ENCODE data around the gene AKR7A2.
A peak's percentile ranks its signal among the peaks of the same experiment; 100 is the strongest.
"Not testable (repeated sequence)": the region's sequence is repeated elsewhere in the genome, so short reads cannot be mapped to it uniquely, and the experiment has no call there.

Gene AKR7A2

DNA sequence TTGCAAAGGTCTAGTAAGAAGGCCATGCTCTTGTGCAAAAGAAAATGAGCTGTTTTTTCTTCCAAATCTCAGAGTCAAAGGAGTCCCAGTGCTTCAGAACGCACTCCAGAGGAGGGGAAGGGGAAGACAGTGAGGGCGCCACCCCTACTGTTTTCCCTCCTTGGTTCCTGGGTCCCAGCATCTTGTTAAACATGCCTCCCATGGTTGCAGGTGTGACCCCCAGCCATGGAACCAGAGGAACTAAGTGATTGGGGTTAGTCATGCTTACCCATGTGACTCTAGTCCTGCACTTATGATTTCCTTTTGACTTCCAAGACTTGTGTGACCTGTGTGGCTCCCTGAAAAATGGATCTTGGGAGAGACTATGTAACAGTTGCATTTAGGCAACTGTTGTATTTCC is 17.3 kb downstream of the AKR7A2 start:
- DNase-seq: no peak

DNA sequence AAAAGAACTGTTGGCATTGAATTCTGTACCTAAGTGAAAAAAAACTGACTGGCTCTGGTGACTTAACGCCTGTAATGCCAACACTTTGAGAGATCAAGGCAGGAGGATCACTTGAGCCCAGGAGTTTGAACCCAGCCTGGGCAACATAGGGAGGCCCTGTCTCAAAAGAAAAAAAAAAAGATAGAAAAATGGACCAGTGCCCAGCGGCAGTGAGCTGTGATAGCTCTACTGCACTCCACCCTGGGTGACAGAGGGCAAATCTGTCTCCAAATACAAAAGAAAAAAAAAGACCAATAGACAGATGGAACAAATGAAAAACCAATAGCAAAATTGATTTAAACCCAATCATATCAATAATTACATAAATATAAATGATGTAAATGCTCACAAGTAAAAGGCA is 22.7 kb downstream of the AKR7A2 start:
- DNase-seq: no peak

DNA sequence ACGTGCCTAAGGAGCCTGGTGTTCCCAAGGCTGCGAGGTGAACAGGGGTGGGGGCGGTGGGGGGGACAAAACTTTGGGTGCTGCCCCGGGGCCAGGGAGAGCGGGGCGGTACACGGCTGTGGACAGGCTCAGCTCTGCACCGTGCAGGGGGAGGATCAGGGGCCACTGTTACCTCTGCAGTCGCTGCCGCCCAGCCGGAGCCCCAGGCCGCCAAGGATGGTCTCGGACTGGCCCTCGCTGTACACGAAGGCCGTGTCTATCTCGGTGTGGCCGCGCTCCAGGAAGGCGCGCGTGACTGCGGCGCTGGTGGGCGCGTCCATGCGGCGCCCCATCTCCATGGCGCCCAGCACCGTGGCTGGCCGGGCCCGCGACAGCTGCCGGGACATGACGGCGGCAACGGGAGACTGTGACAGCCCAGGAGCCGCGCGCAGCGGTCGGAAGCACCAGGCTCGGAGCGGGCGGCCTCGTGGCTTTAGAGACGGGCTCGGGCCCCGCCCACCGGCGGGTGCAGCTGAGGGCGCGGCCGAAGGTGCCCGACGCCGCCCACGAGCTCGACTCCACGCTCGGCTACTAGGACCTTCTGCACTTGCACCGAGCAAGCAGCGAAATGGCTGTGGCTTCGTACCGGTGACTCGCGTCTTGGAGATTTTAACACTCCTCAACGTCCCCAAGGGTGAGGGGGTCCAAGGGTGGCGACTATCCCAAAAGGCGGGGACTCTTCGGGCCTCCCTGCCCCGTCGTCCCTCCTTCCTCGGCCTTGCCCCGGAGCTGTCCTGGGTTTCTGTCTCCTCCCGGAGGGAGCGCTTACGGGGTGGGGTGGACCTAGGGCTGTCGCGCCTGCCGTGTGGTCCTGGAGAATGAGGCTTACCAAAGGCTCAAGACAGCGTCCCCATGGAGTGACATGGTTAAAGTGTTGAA is 23.4 kb downstream of the AKR7A2 start, which contains the start of gene AKR7A3:
AKR7A3 (minus strand) TSS at position 447 of the 918 bp plus-strand sequence; CDS start at position 386, 61 bp downstream.
- DNase-seq: not testable (repeated sequence)

DNA sequence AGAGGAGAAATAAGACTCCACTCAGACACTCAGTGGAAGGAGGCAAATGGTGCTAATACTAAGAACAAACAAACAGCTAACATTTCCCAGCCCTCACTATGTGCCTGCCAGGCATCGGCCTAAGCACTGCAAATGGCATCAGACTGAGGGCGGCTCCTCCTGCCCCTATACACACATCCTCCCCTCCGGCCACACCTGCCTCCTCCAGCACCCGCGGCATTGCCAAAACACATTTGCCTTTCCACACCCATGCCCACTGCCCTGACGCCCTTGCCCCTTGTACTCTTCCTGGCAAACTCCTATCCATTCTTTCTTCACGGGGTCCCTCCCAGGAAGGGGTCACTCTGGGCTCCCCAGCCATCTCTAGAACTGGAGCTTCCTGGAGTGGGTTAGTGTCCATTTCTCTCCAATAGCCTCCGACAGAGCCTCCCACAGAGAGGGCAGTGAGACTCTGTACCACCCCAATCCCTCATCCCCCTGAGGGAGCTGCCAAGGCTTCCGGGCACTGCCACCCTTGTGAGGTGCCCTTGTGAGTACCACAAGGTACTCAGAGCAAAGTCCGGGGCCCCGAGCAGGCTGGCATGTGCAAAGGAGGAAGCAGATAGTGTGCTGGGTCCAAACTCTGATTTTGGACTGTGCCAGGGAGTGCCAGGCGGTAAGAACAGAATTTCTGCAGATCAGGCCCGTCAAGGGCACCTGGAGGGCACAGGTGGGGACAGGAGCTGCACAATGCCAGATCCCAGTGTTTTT is 24.3 kb downstream of the AKR7A2 start:
- DNase-seq: no peak

DNA sequence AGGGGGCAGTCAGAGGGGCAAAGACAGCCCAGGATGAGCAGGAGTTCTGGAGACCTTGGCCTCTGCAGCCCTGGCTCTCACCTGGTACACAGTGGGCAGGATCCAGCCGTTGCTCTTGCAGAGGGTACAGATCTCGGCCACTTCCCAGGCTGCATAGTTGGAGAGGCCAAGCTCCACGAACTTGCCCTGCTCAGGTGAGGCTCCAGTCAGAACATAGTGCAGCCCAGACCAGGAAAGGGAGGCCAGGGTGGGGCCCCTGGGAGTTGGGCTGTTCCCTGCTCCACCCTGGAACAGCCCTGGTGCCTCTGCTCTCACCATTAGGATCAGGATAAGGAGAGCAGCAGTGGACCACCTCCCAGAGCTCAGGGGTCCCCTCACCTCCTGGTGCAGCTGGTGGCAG is 26.1 kb downstream of the AKR7A2 start:
- DNase-seq: not testable (repeated sequence)

DNA sequence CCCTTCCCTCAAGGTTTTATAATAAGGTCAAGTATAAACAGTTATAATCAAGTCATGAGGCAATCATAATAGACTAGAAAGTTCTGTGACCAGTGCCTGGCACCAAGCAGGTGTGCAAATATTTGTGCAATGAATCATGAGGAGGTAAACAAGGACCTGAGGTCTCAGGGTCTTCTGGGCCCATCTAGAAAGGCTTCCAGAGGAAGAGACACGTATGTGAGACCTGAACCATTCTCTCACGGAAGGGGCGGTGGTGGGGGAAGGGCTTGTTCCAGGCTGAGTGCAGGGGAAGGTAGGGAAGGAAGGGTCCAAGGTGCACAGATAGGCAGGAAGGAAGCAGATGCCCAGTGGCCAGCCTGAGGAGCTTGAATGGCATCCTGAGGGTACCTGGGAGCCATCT is 26.6 kb downstream of the AKR7A2 start:
- not testable (repeated sequence) for DNase-seq

DNA sequence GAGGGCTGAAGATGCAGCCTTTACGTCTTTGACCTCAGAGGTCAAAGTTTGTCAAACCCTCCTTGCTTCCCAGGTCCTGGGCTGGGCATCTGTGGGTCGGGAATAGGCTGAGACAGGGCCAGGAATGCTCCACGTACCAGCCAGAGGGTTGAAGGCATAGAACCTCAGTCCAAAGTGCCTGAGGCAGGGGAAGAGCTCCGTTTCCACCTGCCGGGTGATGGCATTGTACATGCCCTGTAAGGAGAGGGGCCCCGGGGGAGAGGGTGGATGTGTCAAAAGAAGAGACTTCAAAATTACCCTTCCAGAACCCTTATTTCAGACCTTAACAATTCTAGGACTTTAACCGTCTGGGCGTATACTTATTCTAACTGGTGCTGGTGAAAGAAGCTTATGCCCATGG is 27.1 kb downstream of the AKR7A2 start:
- DNase-seq: no peak

DNA sequence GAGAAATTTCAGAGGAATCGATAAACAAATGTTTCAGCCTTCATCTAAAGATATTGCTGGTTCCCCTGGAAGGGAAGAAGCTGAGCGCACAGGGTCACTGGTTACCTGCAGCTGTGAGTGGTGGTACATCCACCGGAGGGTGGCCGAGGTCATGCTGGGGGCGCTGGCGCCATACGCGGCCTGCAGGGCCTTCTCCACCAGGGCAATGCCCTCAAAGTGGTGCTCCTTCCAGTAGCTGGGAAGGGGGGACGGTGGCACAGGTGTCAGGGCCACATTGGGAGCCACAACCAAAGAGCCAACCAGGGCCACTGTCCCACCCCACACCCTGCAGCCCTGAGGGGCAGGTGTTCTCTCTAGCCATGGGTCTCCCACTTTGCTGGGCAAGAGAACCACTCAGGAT is 28.1 kb downstream of the AKR7A2 start:
- no peak for DNase-seq

DNA sequence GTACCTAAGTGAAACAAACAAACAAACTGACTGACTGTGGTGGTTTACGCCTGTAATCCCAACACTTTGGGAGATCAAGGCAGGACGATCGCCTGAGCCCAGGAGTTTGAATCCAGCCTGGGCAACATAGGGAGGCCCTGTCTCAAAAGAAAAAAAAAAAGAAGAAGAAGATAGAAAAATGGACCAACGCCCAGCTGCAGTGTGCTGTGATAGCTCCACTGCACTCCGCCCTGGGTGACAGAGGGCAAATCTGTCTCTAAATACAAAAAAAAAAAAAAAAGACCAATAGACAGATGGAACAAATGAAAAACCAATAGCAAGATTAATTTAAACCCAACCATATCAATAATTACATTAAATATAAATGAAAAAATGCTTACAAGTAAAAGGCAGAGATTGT is 37.3 kb downstream of the AKR7A2 start:
- no peak for DNase-seq

DNA sequence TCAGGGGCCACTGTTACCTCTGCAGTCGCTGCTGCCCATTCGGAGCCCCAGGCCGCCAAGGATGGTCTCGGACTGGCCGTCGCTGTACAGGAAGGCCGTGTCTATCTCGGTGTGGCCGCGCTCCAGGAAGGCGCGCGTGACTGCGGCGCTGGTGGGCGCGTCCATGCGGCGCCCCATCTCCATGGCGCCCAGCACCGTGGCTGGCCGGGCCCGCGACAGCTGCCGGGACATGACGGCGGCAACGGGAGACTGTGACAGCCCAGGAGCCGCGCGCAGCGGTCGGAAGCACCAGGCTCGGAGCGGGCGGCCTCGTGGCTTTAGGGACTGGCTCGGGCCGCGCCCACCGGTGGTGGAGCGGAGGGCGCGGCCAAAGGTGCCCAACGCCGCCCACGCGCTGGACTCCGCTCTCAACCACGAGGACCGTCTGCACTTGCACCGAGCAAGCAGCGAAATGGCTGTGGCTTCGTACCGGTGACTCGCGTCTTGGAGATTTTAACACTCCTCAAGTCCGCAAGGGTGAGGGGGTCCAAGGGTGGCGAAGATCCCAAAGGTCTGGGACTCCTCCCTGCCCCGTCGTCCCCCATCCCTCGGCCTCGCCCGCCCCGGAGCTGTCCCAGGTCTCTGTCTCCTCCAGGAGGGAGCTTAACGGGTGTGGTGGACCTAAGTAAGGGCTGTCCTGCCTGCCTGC is 38.0 kb downstream of the AKR7A2 start:
- DNase-seq: not testable (repeated sequence)

DNA sequence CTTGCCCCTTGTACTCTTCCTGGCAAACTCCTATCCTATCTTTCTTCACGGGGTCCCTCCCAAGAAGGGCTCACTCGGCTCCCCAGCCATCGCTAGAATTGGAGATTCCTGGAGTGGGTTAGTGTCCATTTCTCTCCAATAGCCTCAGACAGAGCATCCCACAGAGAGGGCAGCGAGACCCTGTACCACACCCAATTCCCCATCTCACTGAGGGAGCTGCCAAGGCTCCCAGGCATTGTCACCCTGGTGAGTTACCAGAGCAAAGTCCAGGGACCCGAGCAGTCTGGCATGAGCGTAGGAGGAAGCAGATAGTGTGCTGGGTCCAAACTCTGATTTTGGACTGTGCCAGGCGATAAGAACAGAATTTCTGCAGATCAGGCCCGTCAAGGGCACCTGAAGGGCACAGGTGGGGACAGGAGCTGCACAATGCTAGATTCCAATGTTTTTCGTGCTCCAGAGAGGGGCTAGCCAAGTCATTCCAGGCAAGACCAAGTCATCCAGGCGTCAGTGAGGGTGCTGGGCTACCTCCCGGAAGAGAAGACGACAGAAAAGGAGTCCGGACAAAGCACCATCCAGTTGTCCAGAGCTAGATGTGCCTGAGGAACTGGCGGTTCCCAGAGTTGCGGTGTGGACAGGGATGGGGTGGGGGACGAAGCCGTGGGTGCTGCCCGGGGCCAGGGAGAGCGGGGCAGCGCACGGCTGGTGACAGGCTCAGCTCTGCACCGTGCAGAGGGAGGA is 38.7 kb downstream of the AKR7A2 start:
- no peak for DNase-seq

DNA sequence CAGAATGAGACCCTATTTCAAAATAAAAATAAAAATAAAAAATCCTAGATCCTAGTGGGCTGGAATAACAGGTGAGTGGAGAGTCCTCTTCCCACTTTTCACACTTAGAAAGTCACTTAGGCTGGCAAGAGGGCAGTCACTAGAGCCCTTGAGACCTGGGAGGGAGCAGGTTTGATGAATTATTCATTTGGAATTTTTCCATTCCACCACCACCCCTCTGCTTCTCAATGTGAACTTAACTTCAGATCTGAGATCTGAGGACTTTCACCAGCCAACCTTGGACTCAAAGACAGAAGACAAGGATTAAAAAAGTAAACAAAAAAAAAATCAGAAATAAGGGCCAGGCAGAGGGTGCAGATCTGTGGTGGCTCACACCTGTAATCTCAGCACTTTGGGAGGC is 39.9 kb downstream of the AKR7A2 start:
- no peak for DNase-seq

DNA sequence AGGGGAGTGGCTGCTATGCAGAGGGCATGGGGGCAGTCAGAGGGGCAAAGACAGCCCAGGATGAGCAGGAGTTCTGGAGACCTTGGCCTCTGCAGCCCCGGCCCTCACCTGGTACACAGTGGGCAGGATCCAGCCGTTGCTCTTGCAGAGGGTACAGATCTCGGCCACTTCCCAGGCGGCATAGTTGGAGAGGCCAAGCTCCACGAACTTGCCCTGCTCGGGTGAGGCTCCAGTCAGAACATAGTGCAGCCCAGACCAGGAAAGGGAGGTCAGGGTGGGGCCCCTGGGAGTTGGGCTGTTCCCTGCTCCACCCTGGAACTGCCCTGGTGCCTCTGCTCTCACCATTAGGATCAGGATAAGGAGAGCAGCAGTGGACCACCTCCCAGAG is 41.6 kb downstream of the AKR7A2 start:
- not testable (repeated sequence) for DNase-seq

DNA sequence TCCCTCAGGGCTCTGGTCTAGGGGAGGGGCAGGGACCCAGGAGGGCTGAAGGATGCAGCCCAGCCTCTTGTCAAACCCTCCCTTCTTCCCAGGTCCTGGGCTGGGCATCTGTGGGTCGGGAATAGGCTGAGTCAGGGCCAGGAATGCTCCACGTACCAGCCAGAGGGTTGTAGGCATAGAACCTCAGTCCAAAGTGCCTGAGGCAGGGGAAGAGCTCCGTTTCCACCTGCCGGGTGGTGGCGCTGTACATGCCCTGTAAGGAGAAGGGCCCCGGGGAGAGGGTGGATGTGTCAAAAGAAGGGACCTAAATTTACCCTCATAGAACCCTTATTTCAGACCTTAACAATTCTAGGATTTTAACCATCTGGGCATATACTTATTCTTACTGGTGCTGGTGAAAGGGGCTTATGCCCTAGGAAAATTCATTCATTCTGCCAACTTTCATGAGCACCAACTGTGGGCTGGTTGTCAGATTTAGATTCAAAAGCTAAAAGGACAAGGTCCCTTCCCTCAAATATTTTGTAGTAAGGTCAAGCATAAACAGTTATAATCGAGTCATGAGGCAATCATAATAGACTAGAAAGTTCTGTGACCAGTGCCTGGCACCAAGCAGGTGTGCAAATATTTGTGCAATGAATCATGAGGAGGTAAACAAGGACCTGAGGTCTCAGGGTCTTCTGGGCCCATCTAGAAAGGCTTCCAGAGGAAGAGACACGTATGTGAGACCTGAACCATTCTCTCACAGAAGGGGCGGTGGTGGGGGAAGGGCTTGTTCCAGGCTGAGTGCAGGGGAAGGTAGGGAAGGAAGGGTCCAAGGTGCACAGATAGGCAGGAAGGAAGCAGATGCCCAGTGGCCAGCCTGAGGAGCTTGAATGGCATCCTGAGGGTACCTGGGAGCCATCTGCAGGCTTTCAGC is 42.3 kb downstream of the AKR7A2 start:
- DNase-seq: not testable (repeated sequence)

DNA sequence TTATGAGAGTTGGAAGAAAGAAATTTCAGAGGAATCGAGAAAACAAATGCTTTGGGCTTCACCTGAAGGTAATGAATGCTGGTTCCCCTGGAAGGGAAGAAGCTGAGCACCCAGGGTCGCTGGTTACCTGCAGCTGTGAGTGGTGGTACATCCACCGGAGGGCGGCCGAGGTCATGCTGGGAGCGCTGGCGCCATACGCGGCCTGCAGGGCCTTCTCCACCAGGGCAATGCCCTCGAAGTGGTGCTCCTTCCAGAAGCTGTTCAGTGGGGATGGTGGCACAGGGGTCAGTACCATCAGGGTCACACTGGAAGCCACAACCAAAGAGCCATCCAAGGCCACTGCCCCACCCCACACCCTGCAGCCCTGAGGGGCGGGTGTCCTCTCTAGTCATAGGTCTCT is 43.5 kb downstream of the AKR7A2 start:
- no peak for DNase-seq

DNA sequence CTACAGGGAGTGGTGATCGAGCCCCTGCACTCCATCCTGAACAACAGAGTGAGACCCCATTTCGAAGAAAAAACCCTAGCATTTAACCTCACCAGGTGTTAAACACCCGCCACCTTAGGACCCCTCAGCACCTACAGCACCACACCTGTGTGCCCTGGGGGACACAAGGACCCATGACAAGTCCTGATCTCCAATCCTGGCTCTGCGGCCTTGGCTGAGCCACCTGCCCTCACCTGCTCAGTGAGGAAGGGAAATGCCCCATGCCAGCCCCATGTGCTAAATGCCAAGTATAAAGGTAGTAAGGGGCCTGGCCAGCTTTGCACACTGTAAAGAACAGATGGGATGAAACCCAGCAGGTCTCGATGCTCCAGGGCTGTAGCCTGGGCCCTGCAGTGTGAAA is 49.2 kb downstream of the AKR7A2 start:
- no peak for DNase-seq

DNA sequence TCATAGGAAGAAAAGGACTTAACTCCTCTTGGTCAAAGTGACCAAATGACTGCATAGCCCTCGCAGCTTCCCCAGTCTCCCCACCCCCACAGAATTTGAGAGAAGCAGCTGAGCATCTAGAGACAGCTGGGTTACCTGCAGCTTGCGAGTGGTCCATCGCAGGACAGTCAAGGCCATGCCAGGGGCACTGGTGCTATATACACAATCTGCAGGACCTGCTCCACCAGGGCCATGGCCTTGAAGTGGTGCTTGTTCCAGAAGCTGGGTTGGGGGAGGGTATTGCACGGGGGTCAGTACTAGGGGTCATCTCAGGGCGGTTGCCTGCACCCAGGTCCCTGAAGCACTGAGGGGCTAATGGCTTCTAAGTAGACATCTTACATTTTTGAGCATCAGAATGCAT is 49.9 kb downstream of the AKR7A2 start:
- DNase-seq: no peak

DNA sequence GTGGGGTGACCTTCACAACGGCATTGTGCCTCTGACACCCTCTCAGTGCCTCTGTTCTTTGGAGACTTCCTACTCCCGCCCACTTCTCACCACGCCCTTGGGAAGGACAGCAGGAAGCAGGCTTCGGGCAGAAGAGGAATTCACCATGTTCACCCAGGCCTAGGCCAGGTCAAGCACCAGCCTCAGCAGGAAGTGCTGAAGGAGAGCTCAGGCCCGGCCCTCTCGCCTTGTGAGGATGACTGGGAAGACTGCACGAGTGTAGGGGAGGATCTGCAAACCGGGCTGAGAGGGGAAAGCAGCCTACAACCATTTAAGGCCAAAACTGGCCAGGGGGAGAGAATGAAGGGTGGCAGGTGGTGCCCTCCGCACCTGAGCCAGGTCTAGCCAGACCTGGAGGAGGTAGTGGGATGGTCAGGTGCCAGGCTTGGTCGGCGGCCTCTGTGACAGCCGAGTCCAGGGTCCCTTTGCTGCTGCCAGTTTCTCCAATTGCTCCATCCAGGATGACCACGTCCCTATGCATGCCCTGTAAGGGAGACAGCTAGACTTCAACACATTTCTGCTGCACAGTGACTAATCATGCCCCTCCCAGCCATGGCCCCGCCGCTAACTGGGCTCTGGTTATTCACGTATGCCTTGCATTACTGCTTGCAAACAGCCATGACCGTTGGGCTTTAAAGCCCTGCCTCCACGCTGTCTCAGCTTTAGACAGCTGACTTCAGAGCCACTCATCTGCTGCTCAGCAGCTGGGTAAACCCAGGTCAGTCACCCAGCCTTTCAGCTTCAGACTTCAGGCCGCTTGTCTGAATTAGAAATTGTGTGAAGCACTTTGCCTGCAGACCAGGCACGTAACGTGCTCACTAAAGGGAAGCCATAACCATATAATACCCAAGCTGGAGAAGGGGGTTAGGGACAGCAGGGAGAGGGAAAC is 51.5 kb downstream of the AKR7A2 start:
- DNase-seq: peak; percentile 88

DNA sequence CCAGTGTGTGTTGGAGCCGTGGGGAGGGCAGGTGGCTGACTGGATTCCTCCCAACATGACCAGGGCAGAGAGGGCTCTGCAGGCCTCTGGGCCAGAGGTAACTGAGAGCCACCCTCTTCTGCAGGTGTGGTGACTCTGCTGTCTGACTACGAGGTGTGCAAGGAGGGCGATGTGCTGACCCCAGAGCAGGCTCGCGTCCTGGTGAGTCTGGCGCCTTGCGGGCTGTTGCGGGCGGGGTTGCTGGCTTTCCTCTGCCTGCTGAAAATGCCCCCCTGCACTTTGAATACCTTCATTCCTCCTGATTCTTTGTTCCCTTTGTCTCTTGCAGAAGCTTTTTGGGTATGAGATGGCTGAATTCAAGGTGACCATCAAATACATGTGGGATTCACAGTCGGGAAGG is 53.6 kb downstream of the AKR7A2 start:
- DNase-seq: no peak

DNA sequence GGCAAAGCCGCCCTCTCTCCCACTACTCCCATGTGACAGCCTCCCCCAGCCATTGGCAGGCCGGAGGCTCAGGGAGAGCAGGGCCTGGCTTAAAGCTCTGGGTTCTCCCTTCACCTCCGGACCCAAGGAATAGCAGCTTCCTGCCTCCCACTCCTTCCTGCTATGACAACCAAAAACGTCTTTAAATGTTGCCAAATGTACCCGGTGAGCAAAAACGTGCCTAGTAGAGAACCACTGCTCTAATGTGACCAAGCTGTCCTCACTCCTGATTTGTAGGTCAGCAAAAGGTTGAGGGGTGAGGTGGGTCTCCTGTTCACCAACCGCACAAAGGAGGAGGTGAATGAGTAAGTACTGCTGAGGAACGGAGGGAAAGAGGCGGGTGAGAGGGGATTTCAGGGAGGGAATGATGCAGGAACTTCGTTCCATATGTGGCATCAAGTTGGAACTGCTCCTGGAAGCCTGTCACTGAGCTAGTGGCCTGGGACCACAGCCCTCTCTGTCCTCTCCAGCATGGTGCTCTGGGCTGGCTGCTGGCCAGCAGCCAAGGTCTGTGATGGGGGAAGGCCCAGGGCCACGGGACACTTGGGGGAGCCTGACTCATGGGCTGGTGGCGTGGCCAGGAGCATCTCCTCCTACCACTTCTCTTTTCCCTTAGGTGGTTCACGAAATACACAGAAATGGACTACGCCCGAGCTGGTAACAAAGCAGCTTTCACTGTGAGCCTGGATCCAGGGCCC is 54.6 kb downstream of the AKR7A2 start:
- no peak for DNase-seq
